NOMO-1 (cell line): ENCODE measurements around the gene SERPINC1.
"Not testable (repeated sequence)": the region's sequence is repeated elsewhere in the genome, so short reads cannot be mapped to it uniquely, and the experiment has no call there.

Source experiments
- DNase-seq, 2 experiments: peaks; one replicate each; lab custom pipeline; 2025; ENCODE audit not compliant: unreplicated experiment in 2 of 2; lab: John Stamatoyannopoulos, UW

The SERPINC1 gene

GRCh38 chr1:173917149-173917548 is at the start of gene SERPINC1:
TSS of gene SERPINC1 (minus strand) at chr1:173917327. CDS start at chr1:173917259, 68 bp downstream.
- DNase-seq = no peak

GRCh38 chr1:173965896-173966295 is 48.8 kb upstream of the SERPINC1 start:
- DNase-seq = not testable (repeated sequence)

- DNase-seq = no peak
Observed at GRCh38 chr1:173963477-173963876, 46.4 kb upstream of the SERPINC1 start.

GRCh38 chr1:173960625-173961024 is 43.5 kb upstream of the SERPINC1 start:
- no peak for DNase-seq

- DNase-seq = no peak
Observed at GRCh38 chr1:173954179-173954578, 37.1 kb upstream of the SERPINC1 start.

GRCh38 chr1:173948594-173948993 is 31.5 kb upstream of the SERPINC1 start:
- DNase-seq = no peak

- no peak for DNase-seq
Observed at GRCh38 chr1:173946380-173946921, 29.3 kb upstream of the SERPINC1 start.

GRCh38 chr1:173937062-173937461 is 19.9 kb upstream of the SERPINC1 start:
- no peak for DNase-seq

- no peak for DNase-seq
Observed at GRCh38 chr1:173934440-173934839, 17.3 kb upstream of the SERPINC1 start.

- not testable (repeated sequence) for DNase-seq
Observed at GRCh38 chr1:173930541-173930940, 13.4 kb upstream of the SERPINC1 start.

- DNase-seq = no peak
Observed at GRCh38 chr1:173925306-173926242, 8.4 kb upstream of the SERPINC1 start.

- DNase-seq = no peak
Observed at GRCh38 chr1:173920861-173921260, 3.7 kb upstream of the SERPINC1 start.

- no peak for DNase-seq
Observed at GRCh38 chr1:173917635-173918493, 737 bp upstream of the SERPINC1 start.

- no peak for DNase-seq
Observed at GRCh38 chr1:173916667-173917066, 460 bp downstream of the SERPINC1 start.

- no peak for DNase-seq
Observed at GRCh38 chr1:173915596-173915995, 1.5 kb downstream of the SERPINC1 start.

- DNase-seq = no peak
Observed at GRCh38 chr1:173914366-173914871, 2.7 kb downstream of the SERPINC1 start.

- DNase-seq = no peak
Observed at GRCh38 chr1:173913111-173913510, 4.0 kb downstream of the SERPINC1 start.

- no peak for DNase-seq
Observed at GRCh38 chr1:173903827-173904531, 13.1 kb downstream of the SERPINC1 start.

GRCh38 chr1:173900992-173901391 is 16.1 kb downstream of the SERPINC1 start:
- no peak for DNase-seq

- no peak for DNase-seq
Observed at GRCh38 chr1:173900427-173900826, 16.7 kb downstream of the SERPINC1 start.
